Caco-2 (cell line): ENCODE results near the gene MAGI1. TPM values are rescaled to one million over a fixed set of nuclear protein-coding genes. Genes with fewer than 3 reads are reported as not detected.

Experiments
- BruUV-seq: library from RNA; stranded (reverse); fragments of 400-500 nt; replicated peaks from 2 replicates; lab custom pipeline; 2021; lab: Mats Ljungman, UMichigan
- CTCF ChIA-PET: fragments of 300-600 bp; sonication (Branson Sonifier 250); formaldehyde crosslinking; loops from one replicate; lab custom pipeline; 2022; ENCODE audit warnings: antibody characterized with exemption; lab: Charles Lee
- POLR2A ChIA-PET: fragments of 300-600 bp; sonication (Branson Sonifier 250); formaldehyde crosslinking; loops from one replicate; lab custom pipeline; 2022; ENCODE audit warnings: antibody characterized with exemption; lab: Charles Lee
- DNase-seq, 2 experiments: peaks; one replicate each; pipeline versions ENCODE4 v3.0.0 to v3.0.0-alpha.2; 2020 to 2022
- H3K27me3 ChIP-seq: replicated peaks from 2 replicates; pipeline ENCODE4 v1.6.0; 2011; ENCODE audit warnings: low read length; ENCODE audit not compliant: control insufficient read depth, insufficient read depth
- H3K36me3 ChIP-seq: 2 replicates; pipeline ENCODE4 v1.5.1; 2011; ENCODE audit warnings: low read length; ENCODE audit not compliant: control insufficient read depth, insufficient read depth
- H3K4me1 ChIP-seq: fragments of 250-450 bp; sonication (Bioruptor Pico); 2 replicates; pipeline ENCODE4 v1.5.1; 2020; ENCODE audit warnings: mild to moderate bottlenecking
- H3K4me3 ChIP-seq: 2 replicates; pipeline ENCODE4 v1.5.1; 2011; ENCODE audit warnings: low read depth, mild to moderate bottlenecking, control low read depth, low read length
- H3K9me3 ChIP-seq: fragments of 250-450 bp; sonication (Bioruptor Pico); 2 replicates; pipeline ENCODE4 v1.5.1; 2020; ENCODE audit warnings: mild to moderate bottlenecking, moderate library complexity
- H3K27ac Mint-ChIP-seq: one replicate; pipeline ENCODE4 v1.8.0; 2022; ENCODE audit warnings: mixed read lengths; ENCODE audit not compliant: unreplicated experiment
- H3K27me3 Mint-ChIP-seq: one replicate; pipeline ENCODE4 v1.8.0; 2022; ENCODE audit warnings: mixed read lengths; ENCODE audit not compliant: insufficient read depth, unreplicated experiment
- H3K36me3 Mint-ChIP-seq: one replicate; pipeline ENCODE4 v1.8.0; 2022; ENCODE audit warnings: mild to moderate bottlenecking, mixed read lengths; ENCODE audit not compliant: insufficient read depth, unreplicated experiment
- H3K4me1 Mint-ChIP-seq: one replicate; pipeline ENCODE4 v1.8.0; 2022; ENCODE audit warnings: low read depth, mixed read lengths; ENCODE audit not compliant: unreplicated experiment
- H3K4me3 Mint-ChIP-seq: one replicate; pipeline ENCODE4 v1.8.0; 2022; ENCODE audit warnings: mild to moderate bottlenecking, moderate library complexity, mixed read lengths; ENCODE audit not compliant: unreplicated experiment
- H3K9me3 Mint-ChIP-seq: one replicate; pipeline ENCODE4 v1.8.0; 2022; ENCODE audit warnings: mixed read lengths; ENCODE audit not compliant: unreplicated experiment
- CTCF ChIP-seq, 2 experiments: fragments of 200-600 bp in 1 of 2; IDR thresholded peaks; 1 replicate in 1 of 2; 2 replicates in 1 of 2; pipeline versions ENCODE4 v1.5.1 to v1.8.0; 2011 to 2022; ENCODE audit warnings: antibody characterized with exemption in 1 of 2, control low read depth in 1 of 2, inconsistent platforms in 1 of 2, low read depth in 1 of 2, low read length in 1 of 2, mild to moderate bottlenecking in 1 of 2, moderate library complexity in 1 of 2; ENCODE audit not compliant: insufficient read depth in 1 of 2, severe bottlenecking in 1 of 2, unreplicated experiment in 1 of 2
- intact Hi-C: fragments of 100-400 bp; cut with micrococcal nuclease; formaldehyde crosslinking; loops from one replicate; pipeline ENCODE4 v1.10.0; 2022; ENCODE audit not compliant: unreplicated experiment
- total RNA-seq: library from RNA; stranded (reverse); gene quantifications from 2 replicates; pipeline ENCODE4 v1.2.3, GENCODE V29; 2022

The MAGI1 gene
- total RNA-seq, 1 experiment from 2014 or later, result 64.9 TPM

DNA sequence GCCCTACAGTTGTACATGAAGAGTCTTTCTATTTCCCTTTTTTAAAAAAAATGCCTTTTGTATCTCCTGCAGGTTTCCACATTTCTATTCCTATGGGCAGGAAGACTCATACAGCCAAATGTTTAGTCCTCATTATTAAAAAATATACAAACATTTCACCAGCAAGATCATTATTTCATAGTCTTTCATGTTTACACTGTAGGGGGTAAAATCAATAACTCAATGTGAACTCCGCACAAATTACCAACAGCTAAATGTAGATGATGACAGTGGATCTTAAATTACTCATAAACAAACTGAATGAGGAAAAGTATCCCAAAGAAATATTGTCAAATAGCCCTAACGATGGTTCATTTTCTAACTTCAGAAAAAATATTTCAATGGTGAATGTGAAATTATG is 99.5 kb downstream of the MAGI1 start:
- H3K9me3 ChIP-seq, result no peaks in the 10 kb centered on the region
- POLR2A ChIA-PET, result no interaction called here
- H3K36me3 ChIP-seq, result no peaks in the 10 kb centered on the region
- Mint-ChIP-seq H3K9me3 (no peaks in the 10 kb centered on the region), H3K36me3 (no peaks in the 10 kb centered on the region), H3K4me3 (no peak overlapping the region), H3K27ac (no peak overlapping the region), H3K27me3 (no peaks in the 10 kb centered on the region), H3K4me1 (peaks cover 13% of the 10 kb centered on the region)
- no peaks in the 10 kb centered on the region for H3K27me3 ChIP-seq
- H3K4me1 ChIP-seq, result peaks cover 8% of the 10 kb centered on the region; the same call in 1 of the 2 replicates
- no TSS peak for BruUV-seq
- no peak for DNase-seq
- intact Hi-C loops, result no loop called here
- H3K4me3 ChIP-seq, result no peak overlapping the region
- CTCF ChIA-PET, result no interaction called here
- TF ChIP-seq CTCF (IDR thresholded peaks at IDR 0.05; ENCODE audit: insufficient read depth in 1 of 2, low read depth in 1 of 2, low read length in 1 of 2, severe bottlenecking in 1 of 2, unreplicated experiment in 1 of 2), result no peak

GRCh38 chr3:65938676-65939075 is 100.0 kb downstream of the MAGI1 start:
- no peak for TF ChIP-seq CTCF (IDR thresholded peaks at IDR 0.05; ENCODE audit: insufficient read depth in 1 of 2, low read depth in 1 of 2, low read length in 1 of 2, severe bottlenecking in 1 of 2, unreplicated experiment in 1 of 2)
- intact Hi-C loops, result no loop called here
- POLR2A ChIA-PET, result no interaction called here

GRCh38 chr3:65938147-65938546 is 100.6 kb downstream of the MAGI1 start:
- POLR2A ChIA-PET, result no interaction called here
- no peaks in the 10 kb centered on the region for H3K9me3 ChIP-seq
- no TSS peak for BruUV-seq
- H3K27me3 ChIP-seq, result no peaks in the 10 kb centered on the region
- no peak overlapping the region for H3K27ac Mint-ChIP-seq
- no peaks in the 10 kb centered on the region for H3K9me3 Mint-ChIP-seq
- intact Hi-C loops, result no loop called here
- no peaks in the 10 kb centered on the region for H3K36me3 ChIP-seq
- H3K36me3 Mint-ChIP-seq, result peaks cover 4% of the 10 kb centered on the region
- H3K4me3 Mint-ChIP-seq, result no peak overlapping the region
- no peaks in the 10 kb centered on the region for H3K27me3 Mint-ChIP-seq
- H3K4me1 Mint-ChIP-seq, result peaks cover 13% of the 10 kb centered on the region
- TF ChIP-seq CTCF (IDR thresholded peaks at IDR 0.05; ENCODE audit: insufficient read depth in 1 of 2, low read depth in 1 of 2, low read length in 1 of 2, severe bottlenecking in 1 of 2, unreplicated experiment in 1 of 2), result no peak
- peaks cover 8% of the 10 kb centered on the region; the same call in 1 of the 2 replicates for H3K4me1 ChIP-seq
- no peak for DNase-seq
- CTCF ChIA-PET, result no interaction called here
- no peak overlapping the region for H3K4me3 ChIP-seq

More at GRCh38 chr3:65938676-65939075, 100.0 kb downstream of the MAGI1 start:
- Mint-ChIP-seq H3K27me3 (no peaks in the 10 kb centered on the region), H3K9me3 (no peaks in the 10 kb centered on the region), H3K4me1 (peaks cover 13% of the 10 kb centered on the region), H3K27ac (no peak overlapping the region), H3K36me3 (no peaks in the 10 kb centered on the region), H3K4me3 (no peak overlapping the region)
- CTCF ChIA-PET, result no interaction called here
- no peak for DNase-seq
- Histone ChIP-seq H3K4me3 (no peak overlapping the region), H3K36me3 (no peaks in the 10 kb centered on the region), H3K4me1 (peaks cover 8% of the 10 kb centered on the region; the same call in 1 of the 2 replicates), H3K27me3 (no peaks in the 10 kb centered on the region), H3K9me3 (no peaks in the 10 kb centered on the region)
- BruUV-seq, result no TSS peak
